ENCODE measurements around the gene HECTD2.

Gene HECTD2

DNA sequence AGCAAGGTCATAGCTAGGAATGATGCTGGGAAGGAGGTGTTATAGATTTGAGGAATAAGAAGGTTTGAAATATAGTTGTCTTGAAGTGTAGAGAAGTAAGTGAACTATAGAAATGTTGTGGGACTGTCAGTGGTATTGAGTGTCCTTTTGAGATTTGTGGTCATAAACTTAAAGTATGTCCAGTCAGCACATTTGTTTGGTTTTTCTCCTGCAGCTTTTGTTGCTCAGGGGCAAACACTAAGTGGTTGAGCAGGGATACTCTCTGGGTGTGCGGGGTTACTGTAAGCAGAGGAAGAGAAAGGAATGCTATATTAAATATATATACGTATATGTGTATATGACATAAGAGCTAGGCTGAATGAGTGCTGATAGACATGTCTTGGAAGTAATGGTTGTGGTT is 67.1 kb downstream of the HECTD2 start:
- no peaks in the 10 kb centered on the region for H3K27me3 ChIP-seq (ENCODE audit: insufficient read depth, poor library complexity, severe bottlenecking)
- TF ChIP-seq SPI1 (IDR thresholded peaks at IDR 0.05; ENCODE audit: borderline replicate concordance, low read depth) (no peak), POLR2AphosphoS5 (IDR thresholded peaks at IDR 0.05; ENCODE audit: low read depth) (no peak), GABPA (IDR thresholded peaks at IDR 0.05; ENCODE audit: low read depth) (no peak)
- TF ChIP-seq, protein P1, sequence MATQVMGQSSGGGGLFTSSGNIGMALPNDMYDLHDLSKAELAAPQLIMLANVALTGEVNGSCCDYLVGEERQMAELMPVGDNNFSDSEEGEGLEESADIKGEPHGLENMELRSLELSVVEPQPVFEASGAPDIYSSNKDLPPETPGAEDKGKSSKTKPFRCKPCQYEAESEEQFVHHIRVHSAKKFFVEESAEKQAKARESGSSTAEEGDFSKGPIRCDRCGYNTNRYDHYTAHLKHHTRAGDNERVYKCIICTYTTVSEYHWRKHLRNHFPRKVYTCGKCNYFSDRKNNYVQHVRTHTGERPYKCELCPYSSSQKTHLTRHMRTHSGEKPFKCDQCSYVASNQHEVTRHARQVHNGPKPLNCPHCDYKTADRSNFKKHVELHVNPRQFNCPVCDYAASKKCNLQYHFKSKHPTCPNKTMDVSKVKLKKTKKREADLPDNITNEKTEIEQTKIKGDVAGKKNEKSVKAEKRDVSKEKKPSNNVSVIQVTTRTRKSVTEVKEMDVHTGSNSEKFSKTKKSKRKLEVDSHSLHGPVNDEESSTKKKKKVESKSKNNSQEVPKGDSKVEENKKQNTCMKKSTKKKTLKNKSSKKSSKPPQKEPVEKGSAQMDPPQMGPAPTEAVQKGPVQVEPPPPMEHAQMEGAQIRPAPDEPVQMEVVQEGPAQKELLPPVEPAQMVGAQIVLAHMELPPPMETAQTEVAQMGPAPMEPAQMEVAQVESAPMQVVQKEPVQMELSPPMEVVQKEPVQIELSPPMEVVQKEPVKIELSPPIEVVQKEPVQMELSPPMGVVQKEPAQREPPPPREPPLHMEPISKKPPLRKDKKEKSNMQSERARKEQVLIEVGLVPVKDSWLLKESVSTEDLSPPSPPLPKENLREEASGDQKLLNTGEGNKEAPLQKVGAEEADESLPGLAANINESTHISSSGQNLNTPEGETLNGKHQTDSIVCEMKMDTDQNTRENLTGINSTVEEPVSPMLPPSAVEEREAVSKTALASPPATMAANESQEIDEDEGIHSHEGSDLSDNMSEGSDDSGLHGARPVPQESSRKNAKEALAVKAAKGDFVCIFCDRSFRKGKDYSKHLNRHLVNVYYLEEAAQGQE (IDR thresholded peaks at IDR 0.05; ENCODE audit: insufficient replicate concordance, low read depth) = no peak
- TF ChIP-seq, protein P2, sequence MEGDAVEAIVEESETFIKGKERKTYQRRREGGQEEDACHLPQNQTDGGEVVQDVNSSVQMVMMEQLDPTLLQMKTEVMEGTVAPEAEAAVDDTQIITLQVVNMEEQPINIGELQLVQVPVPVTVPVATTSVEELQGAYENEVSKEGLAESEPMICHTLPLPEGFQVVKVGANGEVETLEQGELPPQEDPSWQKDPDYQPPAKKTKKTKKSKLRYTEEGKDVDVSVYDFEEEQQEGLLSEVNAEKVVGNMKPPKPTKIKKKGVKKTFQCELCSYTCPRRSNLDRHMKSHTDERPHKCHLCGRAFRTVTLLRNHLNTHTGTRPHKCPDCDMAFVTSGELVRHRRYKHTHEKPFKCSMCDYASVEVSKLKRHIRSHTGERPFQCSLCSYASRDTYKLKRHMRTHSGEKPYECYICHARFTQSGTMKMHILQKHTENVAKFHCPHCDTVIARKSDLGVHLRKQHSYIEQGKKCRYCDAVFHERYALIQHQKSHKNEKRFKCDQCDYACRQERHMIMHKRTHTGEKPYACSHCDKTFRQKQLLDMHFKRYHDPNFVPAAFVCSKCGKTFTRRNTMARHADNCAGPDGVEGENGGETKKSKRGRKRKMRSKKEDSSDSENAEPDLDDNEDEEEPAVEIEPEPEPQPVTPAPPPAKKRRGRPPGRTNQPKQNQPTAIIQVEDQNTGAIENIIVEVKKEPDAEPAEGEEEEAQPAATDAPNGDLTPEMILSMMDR (IDR thresholded peaks at IDR 0.05; ENCODE audit: insufficient read depth, low read length) = no peak
- DNase-seq (ENCODE audit: low read depth in 1 of 2, low spot score in 1 of 2) = no peak
- no peak overlapping the region for H3K27ac ChIP-seq (replicated peaks)
- H3K4me3 ChIP-seq (replicated peaks; ENCODE audit: insufficient read depth, low read length) = no peak overlapping the region

DNA sequence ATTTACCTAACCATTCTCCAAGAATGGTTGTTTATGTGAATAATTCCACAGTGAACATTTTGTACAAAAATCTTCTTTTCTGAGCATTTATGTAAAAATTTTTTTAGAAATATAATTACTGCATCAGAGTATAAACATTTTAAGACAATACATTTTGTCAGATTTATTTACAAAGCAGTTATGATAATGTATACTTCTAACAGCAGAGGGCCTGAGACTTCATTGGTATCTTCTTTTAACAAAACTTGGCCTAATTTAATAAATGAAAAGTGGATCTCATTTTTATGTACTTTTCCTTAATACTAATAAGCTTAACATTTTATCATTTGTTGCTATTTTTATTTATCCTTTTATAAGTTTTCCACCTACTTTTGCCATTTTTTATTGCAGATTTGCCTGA is 69.4 kb downstream of the HECTD2 start:
- no peaks in the 10 kb centered on the region for H3K27me3 ChIP-seq (ENCODE audit: insufficient read depth, poor library complexity, severe bottlenecking)
- no peak for DNase-seq (ENCODE audit: low read depth in 1 of 2, low spot score in 1 of 2)
- TF ChIP-seq GABPA (IDR thresholded peaks at IDR 0.05; ENCODE audit: low read depth) = no peak
- no peak for TF ChIP-seq POLR2AphosphoS5 (IDR thresholded peaks at IDR 0.05; ENCODE audit: low read depth)
- TF ChIP-seq, protein P1 (IDR thresholded peaks at IDR 0.05; ENCODE audit: insufficient replicate concordance, low read depth) = no peak
- TF ChIP-seq, protein P2 (IDR thresholded peaks at IDR 0.05; ENCODE audit: insufficient read depth, low read length) = no peak
- TF ChIP-seq SPI1 (IDR thresholded peaks at IDR 0.05; ENCODE audit: borderline replicate concordance, low read depth) = no peak
- no peak overlapping the region for H3K4me3 ChIP-seq (replicated peaks; ENCODE audit: insufficient read depth, low read length)
- no peak overlapping the region for H3K27ac ChIP-seq (replicated peaks)

DNA sequence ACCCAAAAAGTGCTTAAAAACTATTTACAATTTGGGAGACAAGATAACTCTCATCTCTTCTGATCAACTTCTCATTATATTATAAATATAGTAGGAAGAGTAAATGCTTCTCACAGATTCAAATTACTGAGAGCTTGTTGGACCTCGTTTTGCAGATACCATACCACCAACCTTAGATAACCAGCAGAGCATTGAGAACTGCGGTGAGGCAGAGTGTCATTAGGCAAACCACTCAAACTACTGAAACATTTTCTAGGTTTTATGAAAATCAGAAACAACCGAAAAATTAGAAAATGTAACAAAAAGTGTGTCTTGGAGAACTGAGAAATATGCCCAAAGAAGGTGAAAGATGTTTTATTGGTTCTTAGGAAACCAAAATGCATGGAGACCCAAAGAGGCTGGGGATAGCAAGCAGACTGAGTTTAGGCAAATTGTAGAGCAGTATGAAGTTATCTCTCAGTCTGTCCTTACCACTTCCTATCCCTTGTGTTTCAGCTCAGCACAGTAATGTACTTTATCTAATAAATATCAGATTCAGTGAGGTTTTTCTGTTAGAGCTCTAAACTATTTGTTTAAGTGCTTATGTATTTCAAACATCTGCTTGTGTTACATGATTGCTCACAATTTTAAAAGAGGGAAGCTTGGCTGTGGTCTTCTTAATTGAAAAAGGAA is 77.9 kb downstream of the HECTD2 start:
- H3K4me3 ChIP-seq (replicated peaks; ENCODE audit: insufficient read depth, low read length) = no peak overlapping the region
- H3K27ac ChIP-seq (replicated peaks) = no peak overlapping the region
- TF ChIP-seq, protein P1 (IDR thresholded peaks at IDR 0.05; ENCODE audit: insufficient replicate concordance, low read depth) = no peak
- no peak for TF ChIP-seq POLR2AphosphoS5 (IDR thresholded peaks at IDR 0.05; ENCODE audit: low read depth)
- TF ChIP-seq, protein P2 (IDR thresholded peaks at IDR 0.05; ENCODE audit: insufficient read depth, low read length) = no peak
- TF ChIP-seq SPI1 (IDR thresholded peaks at IDR 0.05; ENCODE audit: borderline replicate concordance, low read depth) = no peak
- TF ChIP-seq GABPA (IDR thresholded peaks at IDR 0.05; ENCODE audit: low read depth) = no peak
- DNase-seq (ENCODE audit: low read depth in 1 of 2, low spot score in 1 of 2) = no peak
- H3K27me3 ChIP-seq (ENCODE audit: insufficient read depth, poor library complexity, severe bottlenecking) = no peaks in the 10 kb centered on the region

All from HL-60 (cell line).